HCT116 (cell line): Measurements from ENCODE around the gene EYA3.

Experiments used
- CBX3 ChIP-seq: IDR thresholded peaks from 2 replicates; pipeline ENCODE4 v1.6.1; 2012; ENCODE audit warnings: low read depth
- CTCF ChIP-seq, 3 experiments: fragments of 200-600 bp in 1 of 3; sonication (generic) in 1 of 3; IDR thresholded peaks in 2 of 3; conservative IDR thresholded peaks in 1 of 3; 2 replicates each; pipeline ENCODE4 v1.5.1; 2012 to 2017; ENCODE audit warnings: low read depth in 2 of 3, low read length in 2 of 3, antibody characterized with exemption in 1 of 3, borderline replicate concordance in 1 of 3, control low read depth in 1 of 3, mild to moderate bottlenecking in 1 of 3, mixed read lengths in 1 of 3, mixed run types in 1 of 3, moderate library complexity in 1 of 3; ENCODE audit not compliant: insufficient read depth in 1 of 3
- POLR2A ChIP-seq: IDR thresholded peaks from 2 replicates; pipeline ENCODE4 v1.7.0; 2011; ENCODE audit warnings: borderline replicate concordance; ENCODE audit not compliant: insufficient read depth, insufficient read length; ENCODE audit errors: extremely low read depth
- POLR2AphosphoS5 ChIP-seq: IDR thresholded peaks from 2 replicates; pipeline ENCODE4 v1.6.1; 2011; ENCODE audit warnings: mild to moderate bottlenecking, low read depth, low read length, moderate library complexity
- RAD21 ChIP-seq: IDR thresholded peaks from 2 replicates; pipeline ENCODE4 v1.6.1; 2012; ENCODE audit warnings: low read depth, mild to moderate bottlenecking

GRCh38 chr1:28134651-28135207 is 46.3 kb upstream of the EYA3 start:
- TF ChIP-seq POLR2A (no peak), POLR2AphosphoS5 (no peak), CBX3 (no peak), RAD21 (no peak), CTCF (IDR thresholded peaks at IDR 0.05 in 2 of 3, conservative IDR thresholded peaks at IDR 0.05 in 1 of 3; ENCODE audit: borderline replicate concordance in 1 of 3, insufficient read depth in 1 of 3, low read depth in 2 of 3, low read length in 2 of 3) (no peak)
